Measurements from ENCODE around the gene KRT76.

- TF ChIP-seq EP300 (IDR thresholded peaks at IDR 0.05) (no peak), POLR2A (IDR thresholded peaks at IDR 0.05; ENCODE audit: low read depth) (no peak), CTCF (IDR thresholded peaks at IDR 0.05) (no peak), POLR2AphosphoS5 (IDR thresholded peaks at IDR 0.05) (no peak)
Observed at GRCh38 chr12:52817003-52817698, 40.0 kb upstream of the KRT76 start.

Data from esophagus muscularis mucosa (tissue), 4 donors.